ENCODE data around the gene LONRF2. TPM values are rescaled to one million over a fixed set of nuclear protein-coding genes. Genes with fewer than 3 reads are reported as not detected.

Gene LONRF2
- total RNA-seq, 6 experiments from 2014 or later: not detected

DNA sequence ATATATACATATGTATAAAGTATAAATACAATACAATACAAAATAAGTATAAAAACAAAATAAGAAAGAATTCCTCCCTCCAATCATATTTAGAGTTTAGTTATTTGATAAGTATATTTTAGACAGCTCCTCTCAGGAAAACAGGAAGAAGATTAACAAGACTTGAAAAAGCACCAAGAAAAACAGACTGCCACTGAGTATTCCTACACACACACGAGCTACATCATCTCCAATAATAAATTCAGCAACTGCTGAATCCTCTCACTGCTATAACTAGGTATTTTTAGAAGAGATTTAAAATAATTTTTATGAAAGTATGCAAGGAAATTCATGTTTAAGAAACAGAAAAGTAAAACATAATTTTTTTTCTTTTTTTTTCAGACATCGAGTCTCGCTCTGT is 13.0 kb downstream of the LONRF2 start:
- Mint-ChIP-seq H3K36me3 (ENCODE audit: low read depth) (no peaks in the 10 kb centered on the region), H3K4me3 (no peak overlapping the region), H3K9me3 (peaks cover 2% of the 10 kb centered on the region), H3K4me1 (ENCODE audit: low read depth) (no peaks in the 10 kb centered on the region), H3K27ac (no peak overlapping the region), H3K27me3 (ENCODE audit: insufficient read depth) (peaks cover 8% of the 10 kb centered on the region)
- no peak for DNase-seq
- TF ChIP-seq, protein P1, sequence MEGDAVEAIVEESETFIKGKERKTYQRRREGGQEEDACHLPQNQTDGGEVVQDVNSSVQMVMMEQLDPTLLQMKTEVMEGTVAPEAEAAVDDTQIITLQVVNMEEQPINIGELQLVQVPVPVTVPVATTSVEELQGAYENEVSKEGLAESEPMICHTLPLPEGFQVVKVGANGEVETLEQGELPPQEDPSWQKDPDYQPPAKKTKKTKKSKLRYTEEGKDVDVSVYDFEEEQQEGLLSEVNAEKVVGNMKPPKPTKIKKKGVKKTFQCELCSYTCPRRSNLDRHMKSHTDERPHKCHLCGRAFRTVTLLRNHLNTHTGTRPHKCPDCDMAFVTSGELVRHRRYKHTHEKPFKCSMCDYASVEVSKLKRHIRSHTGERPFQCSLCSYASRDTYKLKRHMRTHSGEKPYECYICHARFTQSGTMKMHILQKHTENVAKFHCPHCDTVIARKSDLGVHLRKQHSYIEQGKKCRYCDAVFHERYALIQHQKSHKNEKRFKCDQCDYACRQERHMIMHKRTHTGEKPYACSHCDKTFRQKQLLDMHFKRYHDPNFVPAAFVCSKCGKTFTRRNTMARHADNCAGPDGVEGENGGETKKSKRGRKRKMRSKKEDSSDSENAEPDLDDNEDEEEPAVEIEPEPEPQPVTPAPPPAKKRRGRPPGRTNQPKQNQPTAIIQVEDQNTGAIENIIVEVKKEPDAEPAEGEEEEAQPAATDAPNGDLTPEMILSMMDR (IDR thresholded peaks at IDR 0.05): no peak

DNA sequence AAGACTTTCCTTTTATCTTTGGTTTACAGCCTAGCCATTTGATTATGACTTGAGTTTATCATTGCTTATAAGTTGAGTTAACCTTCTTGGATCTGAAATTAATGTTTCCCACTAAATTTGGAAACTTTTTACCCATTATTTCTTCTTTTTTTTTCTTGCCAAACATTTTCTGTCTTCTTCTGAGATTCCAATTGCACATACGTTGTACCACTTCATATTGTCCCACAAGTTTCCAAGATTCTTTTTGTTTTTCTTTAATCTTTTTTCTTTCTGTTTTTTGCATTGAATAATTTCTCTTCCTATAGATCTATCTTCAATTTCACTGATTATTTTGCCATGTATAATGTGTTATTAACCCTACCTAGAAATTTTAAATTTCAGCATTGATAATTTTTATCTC is 18.6 kb downstream of the LONRF2 start:
- H3K4me3 Mint-ChIP-seq: no peak overlapping the region

DNA sequence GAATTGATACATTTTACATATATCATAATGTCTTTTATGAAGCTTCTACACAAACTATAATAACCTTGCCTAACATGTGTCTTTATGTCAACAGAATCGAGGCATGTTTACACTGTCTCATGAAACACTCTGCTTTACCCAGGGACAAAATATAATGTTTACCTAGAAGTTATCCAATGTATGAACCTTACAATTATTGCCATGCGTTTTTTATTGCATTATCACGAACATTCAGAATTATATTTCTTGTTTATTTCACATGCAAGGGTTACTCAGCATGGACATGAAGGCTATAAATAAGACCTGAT is 19.8 kb downstream of the LONRF2 start:
- no peak overlapping the region for H3K27ac Mint-ChIP-seq
- no peak overlapping the region for H3K4me3 Mint-ChIP-seq
- peaks cover 10% of the 10 kb centered on the region for H3K9me3 Mint-ChIP-seq
- no peaks in the 10 kb centered on the region for H3K4me1 Mint-ChIP-seq (ENCODE audit: low read depth)
- no peak for DNase-seq
- peaks cover 8% of the 10 kb centered on the region; the same call in 1 of the 2 replicates for H3K36me3 Mint-ChIP-seq (ENCODE audit: low read depth)
- peaks cover 6% of the 10 kb centered on the region for H3K27me3 Mint-ChIP-seq (ENCODE audit: insufficient read depth)
- TF ChIP-seq, protein P1 (IDR thresholded peaks at IDR 0.05): no peak

More for the DNA sequence above, 18.6 kb downstream of the LONRF2 start:
- TF ChIP-seq, protein P1 (IDR thresholded peaks at IDR 0.05): no peak
- DNase-seq: no peak
- Mint-ChIP-seq H3K4me1 (ENCODE audit: low read depth) (no peaks in the 10 kb centered on the region), H3K27me3 (ENCODE audit: insufficient read depth) (peaks cover 6% of the 10 kb centered on the region), H3K27ac (no peak overlapping the region), H3K36me3 (ENCODE audit: low read depth) (peaks cover 8% of the 10 kb centered on the region; the same call in 1 of the 2 replicates), H3K9me3 (peaks cover 10% of the 10 kb centered on the region)

DNA sequence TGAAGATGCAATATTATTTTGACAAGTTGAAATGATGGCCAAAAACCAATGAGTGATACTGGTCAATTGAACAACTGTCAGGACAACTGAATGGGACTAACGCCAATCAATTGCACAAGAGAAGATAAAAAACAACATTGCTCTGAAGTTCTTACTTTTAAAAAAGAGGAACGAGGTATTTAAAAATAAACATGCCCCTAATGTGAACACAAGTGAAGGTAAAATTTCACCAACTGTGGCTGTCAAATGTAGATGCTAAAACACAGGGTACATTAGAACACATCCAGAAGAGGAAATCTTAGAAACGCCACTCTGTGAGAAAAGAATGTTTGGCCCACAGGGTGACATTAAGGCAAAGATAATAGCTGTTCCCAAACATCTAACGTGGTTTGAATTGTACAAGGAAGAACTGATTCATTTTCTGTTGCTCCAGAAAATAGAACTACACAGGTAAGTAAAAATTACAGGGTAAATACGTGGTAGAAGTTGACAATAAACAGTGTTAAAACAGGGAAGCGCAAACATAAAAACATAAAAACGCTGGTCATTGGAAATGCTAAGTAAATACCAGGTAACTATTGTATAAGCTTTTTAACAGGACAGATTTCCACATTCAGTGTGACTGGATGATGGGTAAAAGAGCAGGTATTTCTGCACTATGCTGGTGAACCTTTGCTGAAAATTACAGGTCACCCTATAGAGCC is 20.3 kb downstream of the LONRF2 start:
- no peaks in the 10 kb centered on the region for H3K4me1 Mint-ChIP-seq (ENCODE audit: low read depth)
- H3K36me3 Mint-ChIP-seq (ENCODE audit: low read depth): peaks cover 8% of the 10 kb centered on the region; the same call in 1 of the 2 replicates
- H3K27ac Mint-ChIP-seq: no peak overlapping the region
- TF ChIP-seq, protein P1 (IDR thresholded peaks at IDR 0.05): no peak
- peaks cover 5% of the 10 kb centered on the region for H3K27me3 Mint-ChIP-seq (ENCODE audit: insufficient read depth)
- peaks cover 10% of the 10 kb centered on the region for H3K9me3 Mint-ChIP-seq
- no peak for DNase-seq
- no peak overlapping the region for H3K4me3 Mint-ChIP-seq

DNA sequence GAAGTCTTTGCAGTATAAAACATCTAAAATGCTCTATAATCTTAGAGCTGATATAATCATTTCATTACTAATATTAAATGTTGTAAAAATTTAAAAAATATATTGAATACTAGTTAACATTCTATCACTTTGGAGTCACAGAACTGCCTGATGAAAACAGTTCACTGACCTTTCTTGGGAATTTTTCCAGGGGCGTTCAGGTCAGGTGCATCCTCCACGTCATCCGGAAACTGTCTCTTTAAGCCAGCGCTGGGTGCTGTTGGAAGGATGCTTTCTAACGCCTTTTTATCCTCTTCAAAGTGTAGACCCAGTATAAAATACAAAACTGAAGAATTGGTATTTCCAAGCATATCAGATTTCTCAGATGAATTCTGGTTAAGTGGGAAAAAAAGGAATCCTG is 22.8 kb downstream of the LONRF2 start:
- TF ChIP-seq, protein P1 (IDR thresholded peaks at IDR 0.05): no peak
- no peaks in the 10 kb centered on the region for H3K4me1 Mint-ChIP-seq (ENCODE audit: low read depth)
- peaks cover 10% of the 10 kb centered on the region for H3K9me3 Mint-ChIP-seq
- H3K4me3 Mint-ChIP-seq: no peak overlapping the region
- H3K27ac Mint-ChIP-seq: no peak overlapping the region
- H3K36me3 Mint-ChIP-seq (ENCODE audit: low read depth): peaks cover 8% of the 10 kb centered on the region; the same call in 1 of the 2 replicates
- H3K27me3 Mint-ChIP-seq (ENCODE audit: insufficient read depth): peaks cover 9% of the 10 kb centered on the region
- no peak for DNase-seq
